ENCODE data around the gene ANKAR.

- TF ChIP-seq CTCF (IDR thresholded peaks at IDR 0.05) (no peak), EP300 (IDR thresholded peaks at IDR 0.05) (no peak), POLR2A (IDR thresholded peaks at IDR 0.05) (no peak), POLR2AphosphoS5 (IDR thresholded peaks at IDR 0.05) (no peak)
These were observed 11.2 kb downstream of the ANKAR start for GRCh38 chr2:189685540-189686229.
